HCT116 (cell line): ENCODE measurements around the gene KRTAP23-1. TPM values are rescaled to one million over a fixed set of nuclear protein-coding genes. Genes with fewer than 3 reads are reported as not detected.

Experiments
- ATAC-seq: fragments of 200-7000 bp; cut with Tn5 transposase; 2 replicates; pipeline ENCODE4 v1.9.1; 2020; ENCODE audit warnings: mild to moderate bottlenecking, moderate library complexity
- BruUV-seq: library from RNA; stranded (reverse); fragments of 400-500 nt; replicated peaks from 2 replicates; lab custom pipeline; 2021; lab: Mats Ljungman, UMichigan
- CTCF ChIA-PET: fragments of 300-600 bp; sonication (Branson Sonifier 250); formaldehyde crosslinking; loops from one replicate; lab custom pipeline; 2021; ENCODE audit warnings: antibody characterized with exemption; lab: Charles Lee
- POLR2A ChIA-PET: fragments of 300-600, 350-600 bp; sonication (Branson Sonifier 250); formaldehyde crosslinking; loops from one replicate; lab custom pipeline; 2021; ENCODE audit warnings: antibody characterized with exemption; lab: Charles Lee
- RAD21 ChIA-PET, 2 experiments: fragments of 300-600 bp; sonication (Branson Sonifier 250); formaldehyde crosslinking; loops; one replicate each; lab custom pipeline; 2023; ENCODE audit warnings: low total read pairs in 2 of 2; ENCODE audit not compliant: uncharacterized antibody in 2 of 2, unreplicated experiment in 2 of 2, low non-redundant PET in 1 of 2; lab: Charles Lee
- DNase-seq: peaks from one replicate; pipeline ENCODE4 v3.0.0-alpha.2; 2010; ENCODE audit warnings: low read depth, low spot score
- H2AFZ ChIP-seq: fragments of 200-600 bp; shearing (Covaris generic), sonication (generic); 2 replicates; pipeline ENCODE4 v1.6.1; 2017; ENCODE audit warnings: low read depth, mixed run types, mixed read lengths, antibody characterized with exemption, low read length; ENCODE audit not compliant: poor library complexity, severe bottlenecking
- H3K27ac ChIP-seq: 2 replicates; pipeline ENCODE4 v1.5.1; 2012; ENCODE audit warnings: low read depth, low read length
- H3K27me3 ChIP-seq: fragments of 200-600 bp; sonication (generic); 2 replicates; pipeline ENCODE4 v1.6.1; 2016; ENCODE audit warnings: mixed run types, low read length, mixed read lengths; ENCODE audit not compliant: insufficient read depth
- H3K36me3 ChIP-seq, 2 experiments: fragments of 200-500 bp in 1 of 2; fragments of 200-600 bp in 1 of 2; sonication (Bioruptor generic) in 1 of 2; sonication (generic) in 1 of 2; 2 replicates each; pipeline versions ENCODE4 v1.5.1 to v1.6.1; 2014 to 2016; ENCODE audit warnings: low read length in 2 of 2, inconsistent platforms in 1 of 2, mixed read lengths in 1 of 2, mixed run types in 1 of 2; ENCODE audit not compliant: insufficient read depth in 2 of 2, control insufficient read depth in 1 of 2
- H3K4me1 ChIP-seq, 2 experiments: fragments of 200-600 bp in 1 of 2; sonication (generic) in 1 of 2; 2 replicates each; pipeline versions ENCODE4 v1.5.1 to v1.6.1; 2012 to 2017; ENCODE audit warnings: low read length in 2 of 2, inconsistent platforms in 1 of 2, mild to moderate bottlenecking in 1 of 2, mixed read lengths in 1 of 2, mixed run types in 1 of 2, moderate library complexity in 1 of 2; ENCODE audit not compliant: insufficient read depth in 2 of 2, control insufficient read depth in 1 of 2
- H3K4me2 ChIP-seq: fragments of 200-600 bp; sonication (generic); 2 replicates; pipeline ENCODE4 v1.6.1; 2017; ENCODE audit warnings: mixed run types, low read length, mixed read lengths
- H3K4me3 ChIP-seq, 2 experiments: fragments of 200-600 bp in 1 of 2; sonication (generic) in 1 of 2; replicated peaks in 1 of 2; 2 replicates each; pipeline ENCODE4 v1.5.1; 2011 to 2016; ENCODE audit warnings: low read length in 2 of 2, control low read depth in 1 of 2, low read depth in 1 of 2, mild to moderate bottlenecking in 1 of 2, mixed read lengths in 1 of 2, mixed run types in 1 of 2
- H3K79me2 ChIP-seq: fragments of 200-600 bp; sonication (generic); 2 replicates; pipeline ENCODE4 v1.6.1; 2017; ENCODE audit warnings: mild to moderate bottlenecking, mixed run types, low read length, moderate library complexity, mixed read lengths; ENCODE audit not compliant: insufficient read depth
- H3K9ac ChIP-seq: fragments of 200-600 bp; sonication (generic); 2 replicates; pipeline ENCODE4 v1.6.1; 2016; ENCODE audit warnings: low read length, mixed read lengths
- H3K9me2 ChIP-seq: fragments of 200-600 bp; sonication (generic), shearing (Covaris generic); 2 replicates; pipeline ENCODE4 v1.6.1; 2017; ENCODE audit warnings: mixed run types, mild to moderate bottlenecking, moderate library complexity; ENCODE audit not compliant: insufficient read depth
- H3K9me3 ChIP-seq, 2 experiments: fragments of 200-500 bp in 1 of 2; fragments of 200-600 bp in 1 of 2; sonication (Bioruptor generic) in 1 of 2; sonication (generic) in 1 of 2; 2 replicates each; pipeline ENCODE4 v1.6.1; 2014 to 2017; ENCODE audit warnings: low read length in 2 of 2, mixed read lengths in 2 of 2, inconsistent platforms in 1 of 2, low read depth in 1 of 2, mild to moderate bottlenecking in 1 of 2, mixed run types in 1 of 2, moderate library complexity in 1 of 2; ENCODE audit not compliant: control insufficient read depth in 1 of 2, insufficient read depth in 1 of 2
- H4K20me1 ChIP-seq: fragments of 200-600 bp; sonication (generic), shearing (Covaris generic); 2 replicates; pipeline ENCODE4 v1.6.1; 2017; ENCODE audit warnings: mixed run types, mild to moderate bottlenecking, moderate library complexity; ENCODE audit not compliant: insufficient read depth
- CBX3 ChIP-seq: IDR thresholded peaks from 2 replicates; pipeline ENCODE4 v1.6.1; 2012; ENCODE audit warnings: low read depth
- CEBPB ChIP-seq: IDR thresholded peaks from 2 replicates; pipeline ENCODE4 v1.6.1; 2012; ENCODE audit warnings: low read depth
- EGR1 ChIP-seq: IDR thresholded peaks from 2 replicates; pipeline ENCODE4 v1.6.1; 2012; ENCODE audit warnings: low read depth
- ELF1 ChIP-seq: IDR thresholded peaks from 2 replicates; pipeline ENCODE4 v1.6.1; 2012; ENCODE audit warnings: low read depth, borderline replicate concordance
- EZH2 ChIP-seq: fragments of 200-600 bp; sonication (generic); IDR thresholded peaks from 2 replicates; pipeline ENCODE4 v1.6.1; 2017; ENCODE audit warnings: antibody characterized with exemption, mixed run types
- EZH2phosphoT487 ChIP-seq: fragments of 200-600 bp; IDR thresholded peaks from 2 replicates; pipeline ENCODE4 v1.6.1; 2018; ENCODE audit warnings: antibody characterized with exemption, borderline replicate concordance
- JUND ChIP-seq: IDR thresholded peaks from 2 replicates; pipeline ENCODE4 v1.6.1; 2012
- POLR2A ChIP-seq: IDR thresholded peaks from 2 replicates; pipeline ENCODE4 v1.7.0; 2011; ENCODE audit warnings: borderline replicate concordance; ENCODE audit not compliant: insufficient read depth, insufficient read length; ENCODE audit errors: extremely low read depth
- RAD21 ChIP-seq: IDR thresholded peaks from 2 replicates; pipeline ENCODE4 v1.6.1; 2012; ENCODE audit warnings: low read depth, mild to moderate bottlenecking
- SP1 ChIP-seq: IDR thresholded peaks from 2 replicates; pipeline ENCODE4 v1.6.1; 2012; ENCODE audit warnings: low read depth
- YY1 ChIP-seq: IDR thresholded peaks from 2 replicates; pipeline ENCODE4 v1.6.1; 2011; ENCODE audit warnings: low read length, low read depth, moderate library complexity, mild to moderate bottlenecking; ENCODE audit not compliant: insufficient replicate concordance; ENCODE audit errors: extremely low read depth
- ZNF274 ChIP-seq: fragments of 200-500 bp; sonication (Bioruptor generic); IDR thresholded peaks from 2 replicates; pipeline ENCODE4 v1.6.1; 2014; ENCODE audit warnings: mild to moderate bottlenecking, low read depth, low read length, inconsistent platforms
- intact Hi-C: fragments of 100-400 bp; cut with micrococcal nuclease; formaldehyde crosslinking; loops from 2 replicates; pipeline ENCODE4 v1.10.0; 2022
- total RNA-seq: library from RNA; stranded (reverse); gene quantifications from one replicate; pipeline ENCODE4 v1.2.1, GENCODE V29; 2021; ENCODE audit not compliant: unreplicated experiment
- TF ChIP-seq, protein P1 (sequence below), 3 experiments: fragments of 200-600 bp in 1 of 3; sonication (generic) in 1 of 3; IDR thresholded peaks in 2 of 3; conservative IDR thresholded peaks in 1 of 3; 2 replicates each; pipeline ENCODE4 v1.5.1; 2012 to 2017; ENCODE audit warnings: low read depth in 2 of 3, low read length in 2 of 3, antibody characterized with exemption in 1 of 3, borderline replicate concordance in 1 of 3, control low read depth in 1 of 3, mild to moderate bottlenecking in 1 of 3, mixed read lengths in 1 of 3, mixed run types in 1 of 3, moderate library complexity in 1 of 3; ENCODE audit not compliant: insufficient read depth in 1 of 3
- TF ChIP-seq, protein P2 (sequence below): IDR thresholded peaks from 2 replicates; pipeline ENCODE4 v1.6.1; 2012
- TF ChIP-seq, protein P3 (sequence below): IDR thresholded peaks from 2 replicates; pipeline ENCODE4 v1.6.1; 2012; ENCODE audit warnings: low read depth

Gene KRTAP23-1
- total RNA-seq, 1 experiment from 2014 or later = not detected

DNA sequence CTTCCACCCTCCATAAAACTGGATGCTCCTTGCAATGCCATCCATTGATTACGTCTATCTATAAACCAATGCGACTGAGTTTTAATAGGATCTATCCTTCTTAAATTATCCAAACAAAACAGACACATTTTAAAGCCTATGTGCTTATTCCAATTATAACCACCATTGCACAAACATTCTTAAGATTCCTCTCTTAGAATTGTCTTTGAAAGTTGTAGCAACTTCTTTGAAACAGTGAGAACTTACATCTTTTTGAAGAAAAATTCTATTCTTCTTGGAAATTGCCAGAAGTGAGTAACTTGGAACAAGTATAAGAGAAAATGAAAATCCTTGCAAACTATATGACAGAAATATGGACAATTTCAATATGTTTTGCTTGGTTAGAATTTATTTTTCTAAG is 28.2 kb downstream of the KRTAP23-1 start, which contains the start of gene KRTAP26-1:
Gene KRTAP26-1 (minus strand): TSS at position 101 of the 400 bp plus-strand sequence. CDS start 280 bp downstream, outside the sequence.
- Histone ChIP-seq H3K4me1 (no peaks in the 10 kb centered on the region), H4K20me1 (no peaks in the 10 kb centered on the region), H3K4me2 (no peak within 1 kb of the TSS)
- TF ChIP-seq EZH2phosphoT487 (no peak), CBX3 (no peak), JUND (no peak), SP1 (no peak), ELF1 (no peak), ZNF274 (no peak), EZH2 (no peak), YY1 (no peak), POLR2A (no peak), CEBPB (no peak), RAD21 (no peak), EGR1 (no peak)
- TF ChIP-seq, protein P1, sequence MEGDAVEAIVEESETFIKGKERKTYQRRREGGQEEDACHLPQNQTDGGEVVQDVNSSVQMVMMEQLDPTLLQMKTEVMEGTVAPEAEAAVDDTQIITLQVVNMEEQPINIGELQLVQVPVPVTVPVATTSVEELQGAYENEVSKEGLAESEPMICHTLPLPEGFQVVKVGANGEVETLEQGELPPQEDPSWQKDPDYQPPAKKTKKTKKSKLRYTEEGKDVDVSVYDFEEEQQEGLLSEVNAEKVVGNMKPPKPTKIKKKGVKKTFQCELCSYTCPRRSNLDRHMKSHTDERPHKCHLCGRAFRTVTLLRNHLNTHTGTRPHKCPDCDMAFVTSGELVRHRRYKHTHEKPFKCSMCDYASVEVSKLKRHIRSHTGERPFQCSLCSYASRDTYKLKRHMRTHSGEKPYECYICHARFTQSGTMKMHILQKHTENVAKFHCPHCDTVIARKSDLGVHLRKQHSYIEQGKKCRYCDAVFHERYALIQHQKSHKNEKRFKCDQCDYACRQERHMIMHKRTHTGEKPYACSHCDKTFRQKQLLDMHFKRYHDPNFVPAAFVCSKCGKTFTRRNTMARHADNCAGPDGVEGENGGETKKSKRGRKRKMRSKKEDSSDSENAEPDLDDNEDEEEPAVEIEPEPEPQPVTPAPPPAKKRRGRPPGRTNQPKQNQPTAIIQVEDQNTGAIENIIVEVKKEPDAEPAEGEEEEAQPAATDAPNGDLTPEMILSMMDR (IDR thresholded peaks at IDR 0.05 in 2 of 3, conservative IDR thresholded peaks at IDR 0.05 in 1 of 3; ENCODE audit: borderline replicate concordance in 1 of 3, insufficient read depth in 1 of 3, low read depth in 2 of 3, low read length in 2 of 3) = no peak
- TF ChIP-seq, protein P2, sequence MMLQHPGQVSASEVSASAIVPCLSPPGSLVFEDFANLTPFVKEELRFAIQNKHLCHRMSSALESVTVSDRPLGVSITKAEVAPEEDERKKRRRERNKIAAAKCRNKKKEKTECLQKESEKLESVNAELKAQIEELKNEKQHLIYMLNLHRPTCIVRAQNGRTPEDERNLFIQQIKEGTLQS = no peak
- TF ChIP-seq, protein P3, sequence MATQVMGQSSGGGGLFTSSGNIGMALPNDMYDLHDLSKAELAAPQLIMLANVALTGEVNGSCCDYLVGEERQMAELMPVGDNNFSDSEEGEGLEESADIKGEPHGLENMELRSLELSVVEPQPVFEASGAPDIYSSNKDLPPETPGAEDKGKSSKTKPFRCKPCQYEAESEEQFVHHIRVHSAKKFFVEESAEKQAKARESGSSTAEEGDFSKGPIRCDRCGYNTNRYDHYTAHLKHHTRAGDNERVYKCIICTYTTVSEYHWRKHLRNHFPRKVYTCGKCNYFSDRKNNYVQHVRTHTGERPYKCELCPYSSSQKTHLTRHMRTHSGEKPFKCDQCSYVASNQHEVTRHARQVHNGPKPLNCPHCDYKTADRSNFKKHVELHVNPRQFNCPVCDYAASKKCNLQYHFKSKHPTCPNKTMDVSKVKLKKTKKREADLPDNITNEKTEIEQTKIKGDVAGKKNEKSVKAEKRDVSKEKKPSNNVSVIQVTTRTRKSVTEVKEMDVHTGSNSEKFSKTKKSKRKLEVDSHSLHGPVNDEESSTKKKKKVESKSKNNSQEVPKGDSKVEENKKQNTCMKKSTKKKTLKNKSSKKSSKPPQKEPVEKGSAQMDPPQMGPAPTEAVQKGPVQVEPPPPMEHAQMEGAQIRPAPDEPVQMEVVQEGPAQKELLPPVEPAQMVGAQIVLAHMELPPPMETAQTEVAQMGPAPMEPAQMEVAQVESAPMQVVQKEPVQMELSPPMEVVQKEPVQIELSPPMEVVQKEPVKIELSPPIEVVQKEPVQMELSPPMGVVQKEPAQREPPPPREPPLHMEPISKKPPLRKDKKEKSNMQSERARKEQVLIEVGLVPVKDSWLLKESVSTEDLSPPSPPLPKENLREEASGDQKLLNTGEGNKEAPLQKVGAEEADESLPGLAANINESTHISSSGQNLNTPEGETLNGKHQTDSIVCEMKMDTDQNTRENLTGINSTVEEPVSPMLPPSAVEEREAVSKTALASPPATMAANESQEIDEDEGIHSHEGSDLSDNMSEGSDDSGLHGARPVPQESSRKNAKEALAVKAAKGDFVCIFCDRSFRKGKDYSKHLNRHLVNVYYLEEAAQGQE = no peak
- TF ChIP-seq, all 23 proteins: peak for 0
- no peaks in the 10 kb centered on the region for H3K9me2 ChIP-seq
- H3K27ac ChIP-seq = no peak within 1 kb of the TSS
- H3K27me3 ChIP-seq = no peaks in the 10 kb centered on the region
- no peak within 1 kb of the TSS for H2AFZ ChIP-seq
- ChIA-PET POLR2A (no interaction called here), RAD21 (no interaction called here), CTCF (no interaction called here)
- no peak for ATAC-seq
- no peak within 1 kb of the TSS for H3K4me3 ChIP-seq
- H3K36me3 ChIP-seq = no peaks in the 10 kb centered on the region
- H3K79me2 ChIP-seq = no peaks in the 10 kb centered on the region
- BruUV-seq = no TSS peak
- no peak within 1 kb of the TSS for H3K9ac ChIP-seq
- peaks cover 10 to 26% of the 10 kb centered on the region in 2 experiments; a peak in 3 of 4 replicates for H3K9me3 ChIP-seq
- no peak for DNase-seq
- intact Hi-C loops = no loop called here
